Testis (tissue), 3 donors: ENCODE measurements around the gene PODXL2. TPM values are rescaled to one million over a fixed set of nuclear protein-coding genes. Genes with fewer than 3 reads are reported as not detected.

Experiments
- DNase-seq: peaks from one replicate; pipeline ENCODE4 v3.0.0-alpha.2; 2019
- H3K27ac ChIP-seq, 2 donors: fragments of 200-600 bp; sonication (generic); one replicate each; pipeline ENCODE4 v1.5.1; 2019
- H3K27me3 ChIP-seq: fragments of 200-600 bp; sonication (generic); one replicate; pipeline ENCODE4 v1.5.1; 2019
- H3K36me3 ChIP-seq: fragments of 200-600 bp; sonication (generic); one replicate; pipeline ENCODE4 v1.5.1; 2017; ENCODE audit warnings: low read depth; ENCODE audit errors: missing control alignments
- H3K4me1 ChIP-seq: fragments of 200-600 bp; sonication (generic); one replicate; pipeline ENCODE4 v1.5.1; 2019
- H3K4me3 ChIP-seq, 2 donors: fragments of 200-600 bp; sonication (generic); one replicate each; pipeline ENCODE4 v1.5.1; 2017 to 2019
- H3K9me3 ChIP-seq: fragments of 200-600 bp; sonication (generic); one replicate; pipeline ENCODE4 v1.5.1; 2017
- CTCF ChIP-seq, 3 experiments: fragments of 450-650 bp in 2 of 3; fragments of 200-600 bp in 1 of 3; sonication (generic) in 1 of 3; IDR thresholded peaks; one replicate each; pipeline ENCODE4 v1.5.1; 2016 to 2019; ENCODE audit warnings: antibody characterized with exemption in 3 of 3, mild to moderate bottlenecking in 2 of 3, moderate library complexity in 1 of 3
- POLR2A ChIP-seq: fragments of 450-650 bp; IDR thresholded peaks from one replicate; pipeline ENCODE4 v1.6.1; 2017; ENCODE audit warnings: antibody characterized with exemption, mild to moderate bottlenecking, moderate library complexity
- WGBS, 2 donors: methylation state at CpG; one replicate each; pipeline ENCODE4 v1.1.5; 2018; 5-methylcytosine and 5-hydroxymethylcytosine counted together
- intact Hi-C: fragments of 100-400 bp; cut with DNase I; formaldehyde crosslinking; loops from one replicate; pipeline ENCODE4 v1.15.1; 2023; ENCODE audit warnings: low total_unique reads
- polyA plus RNA-seq: library from polyadenylated mRNA; stranded (reverse); fragments of 350-450 nt; fragmentation: Illumina TruSeq; extraction: RNeasy Lipid Tissue Mini Kit (QIAGEN cat#74804); gene quantifications from one replicate; pipeline ENCODE4 v1.2.3, GENCODE V29; 2014; ENCODE audit warnings: low read depth, low replicate concordance; ENCODE audit not compliant: insufficient read depth
- total RNA-seq, 2 donors: library from RNA; depleted of rRNA; stranded (reverse); fragments of >200 nt; gene quantifications; one replicate each; pipeline ENCODE4 v1.2.3, GENCODE V29; 2016

The PODXL2 gene
- total and polyA plus RNA-seq, 3 donors from 2014 or later: 51.3 to 88.8 (median 71.9) TPM

GRCh38 chr3:127676456-127676855 is 47.5 kb downstream of the PODXL2 start:
- H3K4me3 ChIP-seq: no peak overlapping the region
- H3K4me1 ChIP-seq: peaks cover 15% of the 10 kb centered on the region
- no peaks in the 10 kb centered on the region for H3K36me3 ChIP-seq
- 84% methylated on average over 4 of the region's 4 CpGs; no CpG with 5 or more reads in 1 of the 2 donors for WGBS, 2 donors
- no peak for DNase-seq
- TF ChIP-seq CTCF (IDR thresholded peaks at IDR 0.05): no peak
- TF ChIP-seq POLR2A: no peak
- no peak overlapping the region for H3K27ac ChIP-seq
- no peaks in the 10 kb centered on the region for H3K9me3 ChIP-seq
- intact Hi-C loops: no loop called here
- H3K27me3 ChIP-seq: no peaks in the 10 kb centered on the region

GRCh38 chr3:127676921-127677351 is 48.0 kb downstream of the PODXL2 start:
- Histone ChIP-seq H3K27ac (no peak overlapping the region), H3K27me3 (no peaks in the 10 kb centered on the region), H3K9me3 (no peaks in the 10 kb centered on the region), H3K4me1 (peaks cover 10% of the 10 kb centered on the region), H3K4me3 (no peak overlapping the region), H3K36me3 (no peaks in the 10 kb centered on the region)
- intact Hi-C loops: no loop called here
- no peak for TF ChIP-seq CTCF (IDR thresholded peaks at IDR 0.05)
- no peak for TF ChIP-seq POLR2A
- 91 to 93% methylated on average over 19 to 21 of the region's 21 CpGs for WGBS, 2 donors
- DNase-seq: no peak

- no peak overlapping the region for H3K4me3 ChIP-seq
- H3K27me3 ChIP-seq: no peaks in the 10 kb centered on the region
- WGBS, 2 donors: 90 to 92% methylated on average over 16 to 17 of the region's 17 CpGs
- H3K9me3 ChIP-seq: no peaks in the 10 kb centered on the region
- H3K4me1 ChIP-seq: peaks cover 7% of the 10 kb centered on the region
- no peak for DNase-seq
- intact Hi-C loops: no loop called here
- H3K36me3 ChIP-seq: no peaks in the 10 kb centered on the region
- TF ChIP-seq POLR2A: no peak
- no peak for TF ChIP-seq CTCF (IDR thresholded peaks at IDR 0.05)
- H3K27ac ChIP-seq: no peak overlapping the region
These were observed 48.7 kb downstream of the PODXL2 start for GRCh38 chr3:127677541-127678314.

- H3K4me1 ChIP-seq: peaks cover 7% of the 10 kb centered on the region
- intact Hi-C loops: no loop called here
- no peak for TF ChIP-seq POLR2A
- no peak for TF ChIP-seq CTCF (IDR thresholded peaks at IDR 0.05)
- no peaks in the 10 kb centered on the region for H3K9me3 ChIP-seq
- WGBS, 2 donors: 92 to 94% methylated on average over 6 to 8 of the region's 8 CpGs
- no peaks in the 10 kb centered on the region for H3K36me3 ChIP-seq
- no peaks in the 10 kb centered on the region for H3K27me3 ChIP-seq
- no peak overlapping the region for H3K4me3 ChIP-seq
- no peak overlapping the region for H3K27ac ChIP-seq
- no peak for DNase-seq
These were observed 49.3 kb downstream of the PODXL2 start for GRCh38 chr3:127678315-127678599.
